Measurements from ENCODE around the gene PACS1.

The PACS1 gene

GRCh38 chr11:66050581-66051231 is 19.4 kb upstream of the PACS1 start:
- DNase-seq (ENCODE audit: low read depth): no peak

DNA sequence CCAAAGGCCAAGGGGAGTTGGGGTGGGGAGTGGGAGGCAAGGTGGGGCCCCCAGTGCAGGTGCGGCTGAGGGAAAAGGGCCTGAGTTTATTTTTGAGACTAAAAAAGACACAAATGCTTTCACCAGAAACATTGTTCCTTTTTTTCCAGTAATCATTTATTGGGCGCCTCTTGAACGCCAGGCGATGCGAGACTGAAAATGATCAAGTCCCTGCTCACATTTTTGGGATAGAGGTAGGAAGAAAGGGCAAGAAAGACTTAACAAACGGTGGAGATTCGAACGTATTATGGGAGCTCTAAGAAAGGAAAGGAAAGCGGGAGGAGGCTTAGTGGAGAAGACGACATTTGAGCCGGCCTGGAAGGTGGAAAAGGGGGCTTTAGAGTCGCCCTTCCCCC is 18.7 kb upstream of the PACS1 start:
- DNase-seq (ENCODE audit: low read depth): no peak

GRCh38 chr11:66051766-66052663 is 18.1 kb upstream of the PACS1 start, which contains the start of gene SF3B2:
TSS of gene SF3B2 (plus strand) at chr11:66052364. CDS start at chr11:66052385, 21 bp downstream.
- DNase-seq (ENCODE audit: low read depth): peak; percentile 88

DNA sequence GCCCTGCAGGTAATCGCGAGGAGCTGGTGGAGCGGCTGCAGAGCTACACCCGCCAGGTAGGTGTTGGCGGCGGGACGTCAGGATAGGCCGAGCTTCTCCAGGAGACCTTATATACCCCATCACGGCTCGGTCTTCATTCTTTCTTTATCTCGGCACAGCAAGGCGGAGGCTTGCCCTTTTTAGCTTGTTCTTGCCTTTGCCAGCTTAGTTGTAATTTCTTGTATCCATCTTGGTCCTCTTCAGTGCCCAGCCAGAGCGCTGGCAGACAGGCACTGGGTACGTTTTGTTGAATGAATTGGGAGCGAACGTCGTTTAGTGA is 17.4 kb upstream of the PACS1 start:
- no peak for DNase-seq (ENCODE audit: low read depth)

GRCh38 chr11:66055021-66055420 is 15.1 kb upstream of the PACS1 start:
- no peak for DNase-seq (ENCODE audit: low read depth)

GRCh38 chr11:66056501-66056900 is 13.6 kb upstream of the PACS1 start:
- DNase-seq (ENCODE audit: low read depth): no peak

GRCh38 chr11:66059966-66060680 is 9.9 kb upstream of the PACS1 start:
- DNase-seq (ENCODE audit: low read depth): no peak

DNA sequence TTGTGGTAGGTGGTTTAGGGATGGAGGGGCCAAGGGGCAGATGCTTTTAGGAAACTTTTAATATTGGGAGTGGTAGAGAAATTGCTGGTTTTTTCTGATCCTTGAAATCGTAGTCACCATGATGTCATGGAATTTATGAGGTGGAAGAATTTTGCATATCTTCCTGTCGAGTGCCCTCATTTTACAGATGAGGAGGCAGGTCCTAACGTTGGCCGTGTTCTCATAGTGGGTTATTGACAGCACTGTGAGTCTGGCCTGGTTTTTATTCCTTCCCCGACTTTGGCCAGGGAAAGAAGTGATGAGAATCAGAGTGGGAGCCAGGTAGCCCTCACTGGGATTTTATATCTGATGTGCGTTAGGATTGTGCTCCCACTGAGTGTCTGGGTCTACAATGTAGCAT is 8.8 kb upstream of the PACS1 start:
- DNase-seq (ENCODE audit: low read depth): no peak

DNA sequence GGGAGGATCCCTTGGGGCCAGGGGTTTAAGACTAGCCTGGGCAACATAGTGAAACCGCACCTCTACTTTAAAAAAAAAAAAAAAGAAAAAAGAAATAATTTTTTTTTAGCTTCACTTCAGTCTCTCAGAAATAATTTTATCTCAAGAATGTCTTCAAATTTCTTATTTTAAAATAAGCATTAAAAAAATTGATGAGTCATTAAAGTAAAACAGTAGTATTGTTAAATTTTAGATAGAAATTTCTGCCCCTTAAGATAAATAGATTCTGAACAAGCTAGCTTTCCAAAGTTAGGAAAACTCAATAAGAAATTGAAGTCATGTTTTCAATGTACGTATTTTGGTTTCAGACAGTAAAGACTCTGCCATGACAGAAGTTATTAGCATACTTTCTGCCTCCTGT is 7.7 kb upstream of the PACS1 start:
- no peak for DNase-seq (ENCODE audit: low read depth)

DNA sequence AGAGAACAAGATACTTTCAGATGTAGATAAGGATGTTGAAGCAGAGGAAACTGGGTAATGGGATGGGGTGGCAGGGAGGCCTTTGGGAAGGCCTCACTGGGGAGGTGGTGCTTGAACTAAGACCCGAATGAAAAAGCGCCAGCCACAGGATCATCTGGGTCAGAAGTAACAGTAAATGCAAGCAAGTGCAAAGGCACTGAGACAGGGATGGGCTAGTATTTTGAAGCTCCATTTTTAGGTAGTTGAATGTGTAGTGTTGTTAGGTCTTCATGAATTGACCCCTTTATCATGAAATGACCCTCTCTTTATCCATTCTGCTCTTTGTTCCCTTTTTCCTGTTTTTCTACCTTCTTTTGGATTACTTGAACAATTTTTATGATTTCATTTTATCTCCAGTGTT is 6.2 kb upstream of the PACS1 start:
- no peak for DNase-seq (ENCODE audit: low read depth)

DNA sequence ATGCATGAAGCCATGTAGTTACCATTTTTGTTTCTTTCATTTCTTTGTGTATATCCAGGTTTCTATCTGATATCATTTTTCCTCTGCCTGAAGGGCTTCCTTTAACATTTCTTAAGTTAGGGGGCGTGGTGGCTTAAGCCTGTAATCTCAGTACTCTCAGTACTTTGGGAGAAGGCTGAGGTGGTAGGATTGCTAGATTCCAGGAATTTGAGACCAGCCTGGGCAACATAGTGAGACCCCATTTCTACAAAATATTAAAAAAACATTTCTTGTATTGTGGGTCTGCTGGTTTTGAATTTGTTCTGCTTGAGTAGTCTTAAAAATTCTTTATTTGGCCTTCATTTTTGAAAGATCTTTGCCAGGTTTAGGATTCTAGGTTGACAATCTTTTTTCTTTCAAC is 5.5 kb upstream of the PACS1 start:
- DNase-seq (ENCODE audit: low read depth): no peak

DNA sequence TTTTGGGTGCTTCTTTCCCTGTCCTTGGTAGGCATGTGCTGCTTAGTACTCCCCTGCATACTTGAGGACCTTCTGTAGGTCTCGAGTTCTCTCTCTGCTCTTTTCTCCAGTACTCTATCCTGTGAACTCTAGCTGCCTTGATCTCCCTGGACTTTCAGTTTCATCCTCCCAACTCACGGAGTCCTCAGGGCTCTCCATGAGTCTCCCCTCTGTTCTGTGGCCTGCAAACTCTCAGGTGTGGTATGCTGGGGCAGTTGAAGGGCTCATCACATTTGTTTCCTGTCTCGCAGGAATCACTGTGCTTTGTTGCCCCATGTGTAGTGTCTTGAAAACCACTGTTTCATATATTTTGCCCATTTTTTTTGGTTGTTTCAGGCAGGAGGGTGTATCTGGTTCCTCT is 3.3 kb upstream of the PACS1 start:
- DNase-seq (ENCODE audit: low read depth): no peak

- DNase-seq (ENCODE audit: low read depth): no peak
These were observed 2.4 kb upstream of the PACS1 start for GRCh38 chr11:66067640-66068039.

DNA sequence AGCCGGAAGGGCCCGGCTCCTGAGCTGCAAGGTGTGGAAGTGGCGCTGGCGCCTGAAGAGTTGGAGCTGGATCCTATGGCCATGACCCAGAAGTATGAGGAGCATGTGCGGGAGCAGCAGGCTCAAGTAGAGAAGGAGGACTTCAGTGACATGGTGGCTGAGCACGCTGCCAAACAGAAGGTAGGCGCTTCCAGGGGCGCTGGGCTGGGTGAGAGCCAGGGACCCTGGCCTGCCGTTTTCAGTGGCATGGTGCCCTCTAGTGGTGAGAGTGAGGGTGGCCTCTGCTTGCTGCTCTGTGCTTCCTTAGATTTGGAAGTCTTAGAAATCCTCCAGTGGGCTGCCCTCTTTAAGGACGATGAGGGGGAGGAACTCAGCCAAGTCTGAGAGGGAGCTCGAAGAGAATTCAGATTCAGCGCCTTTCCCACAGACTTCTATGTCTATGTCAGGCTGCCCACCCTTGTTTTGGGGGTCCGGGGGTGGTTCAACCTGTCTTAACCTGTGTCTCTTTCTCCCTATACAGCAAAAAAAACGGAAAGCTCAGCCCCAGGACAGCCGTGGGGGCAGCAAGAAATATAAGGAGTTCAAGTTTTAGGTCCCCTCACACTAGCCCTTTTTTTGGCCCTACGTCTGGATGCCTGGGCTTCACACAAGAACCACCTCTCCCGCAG is 1.8 kb upstream of the PACS1 start:
- DNase-seq (ENCODE audit: low read depth): no peak

- DNase-seq (ENCODE audit: low read depth): no peak
These were observed 953 bp upstream of the PACS1 start for GRCh38 chr11:66068923-66069714.

DNA sequence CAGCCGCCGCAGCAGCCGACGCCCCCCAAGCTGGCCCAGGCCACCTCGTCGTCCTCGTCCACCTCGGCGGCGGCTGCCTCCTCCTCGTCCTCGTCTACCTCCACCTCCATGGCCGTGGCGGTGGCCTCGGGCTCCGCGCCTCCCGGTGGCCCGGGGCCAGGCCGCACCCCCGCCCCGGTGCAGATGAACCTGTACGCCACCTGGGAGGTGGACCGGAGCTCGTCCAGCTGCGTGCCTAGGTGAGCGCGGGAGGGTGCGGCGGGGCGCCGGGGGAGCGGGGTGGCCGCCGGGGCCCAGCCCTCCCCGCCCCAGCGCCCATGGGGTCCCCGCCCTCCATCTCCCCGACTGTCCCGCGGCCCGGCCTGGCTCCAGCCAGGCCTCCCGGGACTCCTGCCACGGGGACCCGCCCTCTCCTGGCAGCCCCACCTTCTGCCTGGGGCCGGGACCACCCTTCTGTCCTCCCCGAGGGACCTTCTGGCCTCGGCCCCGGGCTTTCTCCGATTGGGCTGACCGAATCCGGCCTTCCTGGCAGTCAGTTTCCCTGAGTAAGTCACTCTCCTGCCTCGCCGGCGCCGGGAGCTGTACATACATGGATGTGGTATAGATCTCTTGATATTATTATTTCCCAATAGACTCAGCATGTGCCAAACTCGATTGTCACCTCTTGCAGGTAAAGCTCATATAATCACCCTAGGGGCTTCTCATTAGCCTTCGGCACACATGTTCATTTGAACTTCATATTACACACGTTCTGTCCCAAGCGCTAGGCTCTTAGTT is 720 bp downstream of the PACS1 start:
- DNase-seq (ENCODE audit: low read depth): no peak

DNA sequence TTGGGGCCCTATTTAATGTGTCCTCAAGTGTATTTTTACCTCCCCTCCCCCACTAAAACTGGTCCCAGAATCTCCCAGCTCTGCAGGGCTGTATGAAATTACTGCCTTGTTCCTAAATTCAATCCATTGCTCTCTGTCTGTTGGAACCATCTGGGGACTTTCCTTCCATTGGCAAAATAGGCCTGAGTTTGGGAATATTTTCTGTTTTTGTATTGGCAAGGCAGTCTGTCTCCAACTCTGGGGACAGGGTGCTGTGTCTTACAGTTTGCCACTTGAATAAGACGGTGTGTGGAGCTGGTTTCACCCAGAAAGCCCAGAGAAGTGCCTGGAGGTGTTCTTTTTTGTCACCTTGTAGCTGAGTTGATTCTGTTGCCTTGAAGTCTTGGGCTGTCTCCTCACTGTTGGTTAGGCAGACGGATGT is 1.3 kb downstream of the PACS1 start:
- no peak for DNase-seq (ENCODE audit: low read depth)

DNA sequence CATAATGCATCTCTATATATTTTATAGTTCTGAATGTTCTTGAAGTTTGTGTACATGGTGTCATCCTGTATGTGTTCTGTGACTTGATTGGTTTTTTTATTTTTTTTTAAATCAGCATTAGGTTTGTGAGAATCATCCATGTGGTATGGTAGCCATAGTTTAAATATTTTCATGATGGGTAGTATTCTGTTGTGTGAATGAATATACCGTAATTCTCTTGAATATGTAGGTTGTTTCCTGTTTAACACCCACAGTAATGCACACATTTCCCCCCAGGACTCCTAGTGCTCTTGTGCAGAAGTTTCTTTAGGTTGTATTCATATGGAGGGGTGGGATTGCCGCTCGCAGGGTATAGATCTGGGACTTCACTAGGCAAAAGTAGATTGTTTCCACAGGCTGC is 2.0 kb downstream of the PACS1 start:
- DNase-seq (ENCODE audit: low read depth): no peak

DNA sequence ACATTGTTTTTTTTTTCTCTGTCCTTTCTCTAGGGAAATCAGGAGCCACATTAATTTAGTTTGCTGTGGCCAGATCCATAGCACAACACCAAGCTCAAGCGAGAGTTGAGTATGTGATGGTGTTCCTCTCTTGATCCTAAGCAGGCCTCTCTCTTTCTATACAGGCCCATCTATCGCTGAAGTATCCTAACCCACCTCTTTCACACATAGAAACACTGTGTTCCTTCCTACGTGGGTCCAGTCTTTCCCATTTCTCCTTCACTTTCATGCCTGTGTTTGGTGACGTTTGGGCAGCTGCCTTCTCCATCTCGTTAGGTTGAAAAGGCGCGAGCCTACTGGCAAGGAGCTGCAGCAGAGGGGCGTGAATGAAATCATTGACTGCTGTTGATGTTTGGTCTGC is 2.4 kb downstream of the PACS1 start:
- no peak for DNase-seq (ENCODE audit: low read depth)

DNA sequence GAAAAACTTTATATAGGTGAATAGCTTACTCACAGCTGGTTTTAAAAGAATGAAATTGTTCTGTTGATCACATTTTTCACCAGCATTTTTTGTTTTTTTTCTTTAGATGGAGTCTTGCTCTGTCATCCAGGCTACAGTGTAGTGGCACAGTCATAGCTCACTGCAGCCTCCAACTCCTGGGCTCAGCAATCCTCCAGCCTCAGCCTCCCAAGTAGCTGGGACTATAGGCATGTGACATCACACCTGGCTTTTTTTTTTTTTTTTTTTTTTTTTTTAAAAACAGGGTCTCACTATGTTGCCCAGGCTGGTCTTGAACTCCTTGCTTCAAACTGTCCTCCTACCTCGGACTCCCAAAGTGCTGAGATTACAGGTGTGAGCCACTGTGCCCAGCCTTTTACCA is 3.6 kb downstream of the PACS1 start:
- no peak for DNase-seq (ENCODE audit: low read depth)

DNA sequence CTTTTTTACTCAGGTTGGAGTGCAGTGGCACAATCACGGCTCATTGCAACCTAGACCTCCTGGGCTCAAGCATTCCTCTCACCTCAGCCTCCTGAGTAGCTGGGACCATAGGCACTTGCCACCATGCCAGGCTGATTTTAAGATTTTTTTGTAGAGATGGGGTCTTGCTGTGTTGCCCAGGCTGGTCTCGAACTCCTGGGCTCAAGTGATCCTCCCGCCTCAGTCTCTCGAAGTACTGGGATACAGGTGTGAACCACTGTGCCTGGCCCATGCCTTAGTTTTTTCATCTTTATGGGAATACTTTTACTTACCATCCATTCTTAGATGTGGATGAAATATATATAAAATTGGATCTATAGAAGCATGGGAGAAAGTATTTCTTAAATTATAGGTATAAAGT is 5.2 kb downstream of the PACS1 start:
- no peak for DNase-seq (ENCODE audit: low read depth)

Measured in HS-5 (cell line).